ENCODE measurements around the gene P2RX7.
"Not testable (repeated sequence)": the region's sequence is repeated elsewhere in the genome, so short reads cannot be mapped to it uniquely, and the experiment has no call there.

P2RX7 gene

DNA sequence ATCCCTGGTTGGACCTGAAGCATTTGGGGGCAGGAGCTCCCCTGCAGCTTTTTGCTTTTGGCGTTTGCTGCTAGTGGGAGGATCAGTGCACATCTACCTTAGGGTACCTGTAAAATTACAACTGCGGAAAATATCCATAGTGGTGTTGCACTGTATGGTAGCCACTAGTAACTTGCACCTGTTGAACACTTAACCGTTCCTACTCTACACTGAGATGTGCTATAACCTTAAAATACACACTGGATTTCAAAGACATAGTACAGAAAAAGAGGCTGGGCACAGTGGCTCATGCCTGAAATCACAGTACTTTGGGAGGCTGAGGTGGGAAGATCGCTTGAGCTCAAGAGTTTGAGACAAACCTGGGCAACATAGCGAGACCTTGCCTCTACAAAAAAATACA, 80.2 kb downstream of the P2RX7 start:
- DNase-seq, result no peak

GRCh38 chr12:121214166-121214777, 81.6 kb downstream of the P2RX7 start:
- DNase-seq, result no peak

DNA sequence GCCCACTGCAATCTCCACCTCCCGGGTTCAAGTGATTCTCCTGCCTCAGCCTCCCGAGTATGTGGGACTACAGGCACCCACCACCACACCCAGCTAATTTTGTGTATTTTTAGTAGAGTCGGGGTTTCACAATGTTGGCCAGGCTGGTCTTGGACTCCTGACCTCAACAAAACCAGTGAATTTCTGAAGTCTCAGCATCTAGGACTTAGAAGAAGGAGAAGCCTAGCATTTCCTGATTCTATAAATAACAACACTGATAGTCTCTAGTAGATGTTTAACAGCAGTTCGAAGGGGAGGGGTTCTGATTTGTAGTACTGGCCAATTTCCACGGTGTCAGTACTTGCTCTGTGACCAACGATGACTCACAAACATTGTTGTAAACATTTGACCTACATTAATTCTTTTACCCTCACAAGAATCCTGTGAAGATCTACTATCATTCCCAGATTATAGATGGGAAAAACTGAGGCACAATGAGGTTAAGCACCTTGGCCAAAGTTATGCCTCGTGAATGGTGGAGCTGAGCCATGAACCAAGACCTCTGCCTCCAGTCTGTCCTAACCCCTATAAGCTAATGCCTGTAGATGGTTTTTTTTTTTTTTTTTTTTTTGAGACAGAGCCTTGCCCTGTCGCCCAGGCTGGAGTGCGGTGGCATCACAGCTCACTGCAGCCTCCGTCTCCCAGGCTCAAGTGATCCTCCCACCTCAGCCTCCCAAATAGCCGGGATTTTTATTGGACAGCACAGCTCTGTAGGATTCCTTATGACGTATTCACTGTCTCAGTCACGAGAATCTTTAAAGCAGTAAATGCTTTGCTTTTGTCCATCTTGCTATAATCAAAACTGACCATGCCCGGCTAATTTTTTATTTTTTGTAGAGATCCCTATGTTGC, 82.4 kb downstream of the P2RX7 start:
- DNase-seq, result no peak

- no peak for DNase-seq
Measured at GRCh38 chr12:121216102-121216501, 83.4 kb downstream of the P2RX7 start.

DNA sequence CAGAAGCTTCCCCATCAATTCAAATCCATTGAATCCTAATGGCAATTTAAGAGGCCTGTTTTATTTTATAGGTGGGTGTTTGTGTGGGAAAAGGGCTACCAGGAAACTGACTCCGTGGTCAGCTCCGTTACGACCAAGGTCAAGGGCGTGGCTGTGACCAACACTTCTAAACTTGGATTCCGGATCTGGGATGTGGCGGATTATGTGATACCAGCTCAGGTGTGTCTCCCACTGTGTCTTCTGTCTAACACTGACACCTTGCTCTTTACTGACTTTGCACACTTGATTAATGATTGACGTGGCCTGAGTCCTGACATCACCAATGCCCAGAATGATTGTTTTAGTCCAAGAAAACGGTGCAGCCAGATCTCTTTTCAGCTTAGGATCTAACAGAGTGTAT, 84.4 kb downstream of the P2RX7 start:
- DNase-seq, result no peak

- no peak for DNase-seq
Measured at GRCh38 chr12:121217761-121218160, 85.1 kb downstream of the P2RX7 start.

GRCh38 chr12:121218588-121219352, 86.1 kb downstream of the P2RX7 start:
- no peak for DNase-seq

DNA sequence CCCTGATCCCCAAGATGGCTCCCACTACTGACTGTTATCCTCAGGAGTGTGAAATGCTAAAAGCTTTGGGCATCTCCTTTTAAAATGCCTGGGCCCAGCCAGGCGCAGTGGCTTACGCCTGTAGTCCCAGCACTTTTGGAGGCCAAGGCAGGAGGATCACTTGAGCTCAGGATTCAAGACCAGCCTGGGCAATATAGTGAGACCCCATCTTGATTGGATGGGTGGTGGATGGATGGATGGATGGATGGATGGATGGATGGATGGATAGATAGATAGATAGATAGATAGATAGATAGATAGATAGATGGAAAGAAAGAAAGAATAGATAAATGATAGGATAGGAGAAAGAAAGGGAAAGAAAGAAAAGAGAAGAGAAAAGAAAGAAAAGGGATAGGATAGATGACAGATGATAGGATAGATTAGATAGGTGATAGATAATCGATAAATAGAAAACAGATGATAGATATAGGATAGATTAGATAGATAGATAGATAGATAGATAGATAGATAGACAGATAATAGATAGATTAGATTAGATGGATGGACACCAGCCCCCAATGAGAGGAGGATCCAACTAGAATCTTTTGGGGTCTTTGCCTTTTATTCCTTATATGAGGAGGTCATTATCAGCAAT, 86.8 kb downstream of the P2RX7 start:
- no peak for DNase-seq

GRCh38 chr12:121222847-121223246, 90.2 kb downstream of the P2RX7 start:
- no peak for DNase-seq

- DNase-seq, result no peak
Measured at GRCh38 chr12:121223292-121224285, 90.9 kb downstream of the P2RX7 start.

DNA sequence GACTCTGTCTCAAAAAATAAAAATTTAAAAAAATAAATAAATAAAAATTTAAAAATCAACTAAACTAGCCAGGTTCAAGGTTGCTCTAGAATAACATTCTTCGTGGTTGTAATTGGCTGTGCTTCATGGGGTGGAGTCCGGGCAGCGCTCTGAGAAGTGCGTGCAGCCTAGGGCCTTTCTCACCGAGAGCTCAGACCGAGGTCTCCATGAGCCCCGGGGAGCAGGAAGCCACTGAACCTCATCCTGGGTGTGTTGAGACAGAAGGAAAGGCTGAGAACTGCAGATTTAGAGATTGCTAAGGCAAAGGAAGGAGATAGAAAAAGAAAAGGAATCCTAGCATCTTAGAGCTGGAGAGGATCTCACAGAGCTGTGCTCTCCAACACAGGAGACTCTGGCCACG, 91.9 kb downstream of the P2RX7 start:
- DNase-seq, result no peak

DNA sequence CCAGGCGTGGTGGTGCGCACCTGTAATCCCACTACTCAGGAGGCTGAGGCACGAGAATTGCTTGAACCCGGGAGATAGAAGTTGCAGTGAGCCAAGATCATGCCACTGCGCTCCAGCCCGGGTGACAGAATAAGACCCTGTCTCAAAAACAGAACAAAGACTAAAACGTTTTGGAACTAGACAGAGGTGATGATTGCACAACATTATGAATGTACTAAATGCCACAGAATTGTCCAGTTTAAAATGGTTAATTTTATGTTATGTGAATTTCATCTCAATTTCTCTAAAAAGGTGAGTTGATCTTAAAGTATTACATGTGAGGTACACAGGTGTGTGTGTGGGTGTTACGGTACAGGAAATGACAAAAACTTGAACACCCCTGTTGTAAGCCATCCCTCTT, 93.7 kb downstream of the P2RX7 start:
- no peak for DNase-seq

- DNase-seq, result not testable (repeated sequence)
Measured at GRCh38 chr12:121226871-121227270, 94.2 kb downstream of the P2RX7 start.

DNA sequence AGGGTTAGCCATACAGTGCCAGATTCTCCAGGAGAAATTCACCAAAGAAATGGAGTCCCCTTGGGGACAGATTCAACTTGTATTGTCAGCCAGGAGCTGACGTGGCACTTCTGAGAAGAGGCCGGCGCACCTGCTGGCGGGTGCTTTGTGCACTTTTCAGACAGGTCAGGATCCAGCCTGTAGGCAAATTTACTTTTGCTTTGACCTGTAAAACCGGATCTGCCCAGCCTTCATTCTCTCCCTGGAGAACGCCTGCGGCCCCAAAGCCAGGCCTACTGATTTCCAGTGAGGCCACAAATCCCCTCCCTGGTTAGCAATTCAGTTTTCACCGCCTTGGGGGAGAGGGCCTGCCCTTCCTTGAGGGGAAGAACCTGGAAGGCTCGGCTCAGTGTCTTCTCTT, 94.6 kb downstream of the P2RX7 start:
- DNase-seq, result no peak

GRCh38 chr12:121228919-121229665, 96.4 kb downstream of the P2RX7 start:
- DNase-seq, result no peak

- DNase-seq, result not testable (repeated sequence)
Measured at GRCh38 chr12:121229826-121230537, 97.3 kb downstream of the P2RX7 start.

DNA sequence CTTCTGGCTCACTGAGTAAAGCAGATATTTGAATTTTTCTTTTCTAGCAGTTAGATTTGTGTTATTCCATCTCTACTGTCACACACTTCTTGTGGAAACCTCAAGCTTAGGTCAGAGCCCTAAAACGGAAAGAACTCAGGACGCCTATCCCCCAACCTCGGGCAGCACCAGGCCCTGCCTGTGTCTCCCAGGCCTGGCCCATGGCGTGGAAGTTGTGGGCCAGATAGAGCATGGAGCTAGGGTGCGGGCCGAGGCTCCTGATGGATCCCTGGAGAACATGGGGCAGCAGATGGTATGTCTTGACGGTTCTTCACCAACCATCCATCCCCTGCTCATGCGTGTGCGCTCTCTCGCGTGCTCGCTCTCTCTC, 97.8 kb downstream of the P2RX7 start:
- DNase-seq, result no peak

DNA sequence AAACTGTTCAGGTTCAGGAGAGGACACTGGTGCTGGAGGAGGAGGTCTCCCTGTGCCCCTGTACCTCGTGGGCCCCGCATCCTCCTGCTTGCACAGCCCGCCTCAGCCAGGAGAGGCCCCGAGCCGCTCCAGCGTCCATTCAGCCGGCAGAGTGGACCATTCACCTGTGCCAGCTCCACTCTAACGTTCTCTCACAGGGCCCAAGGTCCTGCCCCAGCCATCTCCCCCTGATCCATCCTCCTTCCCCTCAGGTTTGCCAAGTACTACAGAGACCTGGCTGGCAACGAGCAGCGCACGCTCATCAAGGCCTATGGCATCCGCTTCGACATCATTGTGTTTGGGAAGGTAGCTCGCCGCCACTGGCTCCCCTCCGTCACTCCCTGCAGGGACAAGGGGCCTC, 99.5 kb downstream of the P2RX7 start:
- no peak for DNase-seq

DNA sequence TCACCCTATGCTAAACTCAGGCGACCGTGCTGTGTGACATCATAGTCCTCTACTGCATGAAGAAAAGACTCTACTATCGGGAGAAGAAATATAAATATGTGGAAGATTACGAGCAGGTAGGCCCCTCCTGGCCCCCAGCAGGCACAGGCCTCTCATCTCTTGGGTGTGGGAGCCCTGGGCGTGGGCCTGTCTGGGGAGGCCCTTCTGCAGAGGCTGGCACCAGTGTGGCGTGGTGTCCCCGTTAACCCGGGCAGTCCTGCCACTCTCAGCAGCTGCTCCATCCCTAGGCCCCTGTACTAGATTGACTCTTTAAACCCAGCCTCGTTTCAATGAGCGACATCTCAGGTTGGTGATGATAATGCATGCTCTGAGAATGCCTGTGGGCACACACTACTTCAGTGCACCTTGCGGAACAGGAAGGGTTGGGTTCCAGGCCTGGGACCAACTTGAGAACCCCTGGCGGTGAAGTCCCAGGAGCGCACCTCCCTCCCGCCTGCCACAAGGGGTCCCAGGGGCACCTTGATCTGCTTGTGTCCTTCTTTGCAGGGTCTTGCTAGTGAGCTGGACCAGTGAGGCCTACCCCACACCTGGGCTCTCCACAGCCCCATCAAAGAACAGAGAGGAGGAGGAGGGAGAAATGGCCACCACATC, 100.4 kb downstream of the P2RX7 start:
- DNase-seq, result no peak

GRCh38 chr12:121233628-121234020, 100.9 kb downstream of the P2RX7 start:
- no peak for DNase-seq

Data from NCI-H2107 (cell line).